LNCaP clone FGC (cell line): ENCODE results near the gene EHBP1.

Source experiments
- DNase-seq: peaks from one replicate; pipeline ENCODE4 v3.0.0-alpha.2; 2011; ENCODE audit warnings: low read depth
- H3K4me3 ChIP-seq: 2 replicates; pipeline ENCODE4 v1.5.1; 2011; ENCODE audit warnings: mild to moderate bottlenecking, low read depth, low read length, control low read depth
- CTCF ChIP-seq: IDR thresholded peaks from 2 replicates; pipeline ENCODE4 v1.5.1; 2012; ENCODE audit warnings: mild to moderate bottlenecking; ENCODE audit not compliant: control insufficient read depth, insufficient read depth; ENCODE audit errors: extremely low read depth

EHBP1 gene

GRCh38 chr2:62789918-62790317, 84.4 kb downstream of the EHBP1 start:
- no peak for DNase-seq
- H3K4me3 ChIP-seq, result no peak overlapping the region
- TF ChIP-seq CTCF, result no peak

GRCh38 chr2:62792408-62792807, 86.9 kb downstream of the EHBP1 start:
- H3K4me3 ChIP-seq, result no peak overlapping the region
- DNase-seq, result no peak
- no peak for TF ChIP-seq CTCF

GRCh38 chr2:62793213-62793612, 87.7 kb downstream of the EHBP1 start:
- TF ChIP-seq CTCF, result no peak
- H3K4me3 ChIP-seq, result no peak overlapping the region
- DNase-seq, result no peak

GRCh38 chr2:62794791-62795190, 89.3 kb downstream of the EHBP1 start:
- no peak for TF ChIP-seq CTCF
- DNase-seq, result no peak

GRCh38 chr2:62795341-62795740, 89.8 kb downstream of the EHBP1 start:
- no peak for DNase-seq
- TF ChIP-seq CTCF, result no peak
- H3K4me3 ChIP-seq, result no peak overlapping the region

More at GRCh38 chr2:62794791-62795190, 89.3 kb downstream of the EHBP1 start:
- no peak overlapping the region for H3K4me3 ChIP-seq

- no peak for TF ChIP-seq CTCF
- DNase-seq, result no peak
- no peak overlapping the region for H3K4me3 ChIP-seq
Measured at GRCh38 chr2:62797107-62797506, 91.6 kb downstream of the EHBP1 start.

- no peak overlapping the region for H3K4me3 ChIP-seq
- DNase-seq, result no peak
- TF ChIP-seq CTCF, result no peak
Measured at GRCh38 chr2:62800618-62801017, 95.1 kb downstream of the EHBP1 start.
